GM12878 (cell line): ENCODE data around the gene MYO15B. TPM values are rescaled to one million over a fixed set of nuclear protein-coding genes. Genes with fewer than 3 reads are reported as not detected.
A peak's percentile ranks its signal among the peaks of the same experiment; 100 is the strongest.

ENCODE experiments used
- ATAC-seq: fragments of 200-7000 bp; cut with Tn5 transposase; 3 replicates; pipeline ENCODE4 v1.9.1; 2020; ENCODE audit warnings: mild to moderate bottlenecking, moderate library complexity
- BruUV-seq: library from RNA; stranded (reverse); fragments of 400-500 nt; replicated peaks from 2 replicates; lab custom pipeline; 2021; lab: Mats Ljungman, UMichigan
- CTCF ChIA-PET: fragments of 300-600 bp; sonication (Branson Sonifier 250); formaldehyde crosslinking; extraction: SDS; loops from one replicate; lab custom pipeline; 2021; ENCODE audit warnings: inconsistent platforms; lab: Yijun Ruan, JAX
- POLR2A ChIA-PET: fragments of 350-600 bp; formaldehyde crosslinking; extraction: SDS; loops from one replicate; lab custom pipeline; 2021; ENCODE audit warnings: inconsistent platforms; lab: Charles Lee
- RAD21 ChIA-PET: fragments of 300-600 bp; sonication (Branson Sonifier 250); formaldehyde crosslinking; loops from one replicate; lab custom pipeline; 2023; ENCODE audit warnings: antibody characterized with exemption; ENCODE audit not compliant: unreplicated experiment; lab: Charles Lee
- SMC1A ChIA-PET: fragments of 300-600 bp; sonication (Branson Sonifier 250); formaldehyde crosslinking; loops from one replicate; lab custom pipeline; 2023; ENCODE audit not compliant: unreplicated experiment, uncharacterized antibody; lab: Charles Lee
- DNase-seq: peaks from one replicate; pipeline ENCODE4 v3.0.0-alpha.2; 2011; ENCODE audit warnings: low read depth, low spot score
- FAIRE-seq: peaks from 3 replicates; lab custom pipeline; 2011; peaks lifted over from hg19 to GRCh38; lab: Jason Lieb, UNC
- H2AFZ ChIP-seq: 2 replicates; pipeline ENCODE4 v1.6.0; 2011; ENCODE audit warnings: low read depth, low read length, control low read depth; ENCODE audit not compliant: control insufficient read depth
- H3K27ac ChIP-seq: 2 replicates; pipeline ENCODE4 v1.5.1; 2011; ENCODE audit warnings: control low read depth; ENCODE audit not compliant: control insufficient read depth, insufficient read depth
- H3K27me3 ChIP-seq, 2 experiments: replicated peaks in 1 of 2; 2 replicates each; pipeline versions ENCODE4 v1.6.0 to v1.6.1; 2011; ENCODE audit warnings: low read length in 1 of 2; ENCODE audit not compliant: control insufficient read depth in 2 of 2, insufficient read depth in 2 of 2
- H3K36me3 ChIP-seq, 2 experiments: 2 replicates each; pipeline ENCODE4 v1.5.1; 2011; ENCODE audit warnings: low read length in 1 of 2; ENCODE audit not compliant: control insufficient read depth in 2 of 2, insufficient read depth in 2 of 2
- H3K4me1 ChIP-seq: 2 replicates; pipeline ENCODE4 v1.6.1; 2011; ENCODE audit warnings: mild to moderate bottlenecking, low read length, moderate library complexity, mixed read lengths; ENCODE audit not compliant: control insufficient read depth, insufficient read depth
- H3K4me2 ChIP-seq: 2 replicates; pipeline ENCODE4 v1.6.0; 2011; ENCODE audit warnings: control low read depth; ENCODE audit not compliant: control insufficient read depth, insufficient read depth
- H3K4me3 ChIP-seq: fragments of 200-600 bp; sonication (generic); 2 replicates; pipeline ENCODE4 v1.5.1; 2016
- H3K79me2 ChIP-seq: 2 replicates; pipeline ENCODE4 v1.6.0; 2011; ENCODE audit warnings: low read length; ENCODE audit not compliant: control insufficient read depth, insufficient read depth
- H3K9ac ChIP-seq: 2 replicates; pipeline ENCODE4 v1.8.0; 2011; ENCODE audit warnings: low read length, control low read depth, mixed read lengths; ENCODE audit not compliant: control insufficient read depth, insufficient read depth
- H3K9me3 ChIP-seq: replicated peaks from 3 replicates; pipeline ENCODE4 v1.5.1; 2011; ENCODE audit warnings: mild to moderate bottlenecking, low read length; ENCODE audit not compliant: control insufficient read depth, insufficient read depth
- H4K20me1 ChIP-seq: 2 replicates; pipeline ENCODE4 v1.6.0; 2011; ENCODE audit not compliant: control insufficient read depth, insufficient read depth
- HDAC2 ChIP-seq: fragments of 200-600 bp; sonication (generic); IDR thresholded peaks from 2 replicates; pipeline ENCODE4 v1.6.1; 2017
- HDAC6 ChIP-seq: fragments of 200-600 bp; sonication (generic); IDR thresholded peaks from one replicate; pipeline ENCODE4 v1.8.0; 2017; ENCODE audit warnings: antibody characterized with exemption; ENCODE audit not compliant: unreplicated experiment
- IRF4 ChIP-seq: IDR thresholded peaks from 2 replicates; pipeline ENCODE4 v1.6.1; 2011; ENCODE audit warnings: low read depth, low read length
- JUND ChIP-seq: IDR thresholded peaks from 2 replicates; pipeline ENCODE4 v1.6.1; 2012; ENCODE audit warnings: low read depth, mild to moderate bottlenecking, low read length, improper control_type of control experiment, moderate library complexity
- KAT2A ChIP-seq: conservative IDR thresholded peaks from 2 replicates; pipeline ENCODE4 v1.6.1; 2011; ENCODE audit warnings: low read depth, low read length; ENCODE audit not compliant: control insufficient read depth
- MLLT1 ChIP-seq: fragments of 450-650 bp; IDR thresholded peaks from 2 replicates; pipeline ENCODE4 v1.6.1; 2016; ENCODE audit warnings: mild to moderate bottlenecking
- SUPT20H ChIP-seq: IDR thresholded peaks from 2 replicates; pipeline ENCODE4 v1.6.1; 2011; ENCODE audit warnings: low read depth, mild to moderate bottlenecking, low read length, moderate library complexity, borderline replicate concordance; ENCODE audit not compliant: control insufficient read depth
- YBX1 ChIP-seq: fragments of 450-650 bp; IDR thresholded peaks from 2 replicates; pipeline ENCODE4 v1.6.1; 2016; ENCODE audit warnings: antibody characterized with exemption
- WGBS: methylation state at CpG from one replicate; pipeline ENCODE4 v1.1.6; 2016; ENCODE audit warnings: low lambda C conversion rate; ENCODE audit not compliant: insufficient replicate concordance, insufficient coverage; ENCODE audit errors: missing lambda C conversion rate; 5-methylcytosine and 5-hydroxymethylcytosine counted together
- in situ Hi-C: fragments of 300-500 bp; cut with MboI; formaldehyde crosslinking; loops from 9 replicates; pipeline ENCODE4 v1.14.3; 2018; ENCODE audit warnings: mixed read lengths
- intact Hi-C: fragments of 100-400 bp; cut with micrococcal nuclease; formaldehyde crosslinking; loops from one replicate; pipeline ENCODE4 v1.14.2; 2022; ENCODE audit not compliant: unreplicated experiment
- polyA plus RNA-seq, 11 experiments: library from polyadenylated mRNA; depleted of rRNA in 4 of 11; unstranded in 6 of 11; stranded (reverse) in 5 of 11; fragments of >200 nt; fragmentation: Nextera tagmentation in 4 of 11; fragmentation: Illumina TruSeq in 1 of 11; extraction: Ambion mirVana in 4 of 11; extraction: Trizol in 1 of 11; gene quantifications; 1 replicate in 1 of 11; 2 replicates in 10 of 11; pipeline versions ENCODE4 v1.2.1 to v1.2.3, GENCODE V29; 2011 to 2016; ENCODE audit warnings: inconsistent platforms in 2 of 11, missing spikeins in 2 of 11, low read depth in 1 of 11
- total RNA-seq, 4 experiments: library from RNA; depleted of rRNA in 3 of 4; stranded (reverse); fragments of >200 nt in 3 of 4; fragmentation: Illumina TruSeq in 1 of 4; extraction: Trizol in 1 of 4; gene quantifications; 2 replicates each; pipeline versions ENCODE4 v1.2.1 to v1.2.3, GENCODE V29; 2013 to 2021

MYO15B gene
- total and polyA plus RNA-seq, 10 of the 15 experiments (the other 5 are each of a cell fraction or from before 2014, with no cell fraction given): 0.67 to 15.4 (median 2.3) TPM; not detected in 1

- WGBS: 85% methylated on average over 6 of the region's 6 CpGs
- Histone ChIP-seq H3K4me3 (no peak overlapping the region), H3K79me2 (no peaks in the 10 kb centered on the region), H3K4me2 (no peak overlapping the region), H3K9ac (no peak overlapping the region), H3K36me3 (peaks cover 3 to 14% of the 10 kb centered on the region in 2 experiments; a peak in 3 of 4 replicates), H3K4me1 (peaks cover 14% of the 10 kb centered on the region), H3K27ac (no peak overlapping the region; the same call in 1 of the 2 replicates), H3K27me3 (no peaks in the 10 kb centered on the region), H3K9me3 (no peaks in the 10 kb centered on the region), H2AFZ (no peak overlapping the region), H4K20me1 (no peaks in the 10 kb centered on the region)
- FAIRE-seq: no peak
- intact Hi-C loops (no loop called here), in situ Hi-C loops (no loop called here)
- no peak for DNase-seq
- ATAC-seq: no peak
- TF ChIP-seq JUND (no peak), HDAC6 (no peak), MLLT1 (peak; percentile 5; the same call in 1 of the 2 replicates)
- RAD21 ChIA-PET: interaction anchor here (0.8 to 4.3 kb wide), 11 partner anchors 10 to 162 kb away, joined by 3 to 33 read pairs (median 3); partner anchors contain the start of gene SMIM5
- TSS peak; percentile 88 for BruUV-seq
- POLR2A ChIA-PET: interaction anchor here (0.6 to 2.1 kb wide), 8 partner anchors 8 to 438 kb away, joined by 3 to 12 read pairs (median 4); partner anchors contain the start of genes RECQL5 and SMIM5
- CTCF ChIA-PET: interaction anchor here (0.9 to 19.5 kb wide), 12 partner anchors 8 to 118 kb away, joined by 3 to 349 read pairs (median 6); partner anchors contain the start of genes GALK1, RECQL5, SAP30BP and SMIM5
- SMC1A ChIA-PET: interaction anchor here (0.7 to 4.5 kb wide), 11 partner anchors 8 to 901 kb away, joined by 3 to 28 read pairs (median 4); partner anchors contain the start of genes RECQL5, SAP30BP and SMIM5
Measured at GRCh38 chr17:75646638-75646992, 59.0 kb downstream of the MYO15B start.

GRCh38 chr17:75647061-75647460 lies 59.5 kb downstream of the MYO15B start:
- Histone ChIP-seq H3K4me1 (peaks cover 14% of the 10 kb centered on the region), H3K79me2 (no peaks in the 10 kb centered on the region), H3K36me3 (peaks cover 3 to 14% of the 10 kb centered on the region in 2 experiments; a peak in 3 of 4 replicates), H2AFZ (no peak overlapping the region), H3K4me3 (no peak overlapping the region), H3K27me3 (no peaks in the 10 kb centered on the region), H3K4me2 (no peak overlapping the region), H4K20me1 (no peaks in the 10 kb centered on the region), H3K9ac (no peak overlapping the region), H3K9me3 (no peaks in the 10 kb centered on the region), H3K27ac (no peak overlapping the region)
- BruUV-seq: no TSS peak
- intact Hi-C loops: no loop called here
- TF ChIP-seq KAT2A (no peak), YBX1 (no peak), SUPT20H (no peak), IRF4 (no peak), HDAC2 (no peak)
- ChIA-PET RAD21 (interaction anchor here (1.2 to 4.3 kb wide), 3 partner anchors 10 to 101 kb away, joined by 3 to 33 read pairs (median 6); partner anchors contain the start of gene SMIM5), CTCF (interaction anchor here (0.9 to 19.5 kb wide), 8 partner anchors 14 to 118 kb away, joined by 3 to 349 read pairs (median 10); partner anchors contain the start of genes GALK1 and SMIM5), POLR2A (no interaction called here), SMC1A (interaction anchor here (0.9 to 4.5 kb wide), 7 partner anchors 8 to 115 kb away, joined by 3 to 28 read pairs (median 10); partner anchors contain the start of genes RECQL5, SAP30BP and SMIM5)
- no peak for DNase-seq
- no peak for FAIRE-seq
- in situ Hi-C loops: no loop called here
- 80% methylated on average over 7 of the region's 7 CpGs for WGBS
- no peak for ATAC-seq
